PC-3 (cell line): ENCODE results near the gene ZNF697.

ENCODE experiments used
- EZH2 ChIP-seq: fragments of 300-600 bp; sonication (generic); IDR thresholded peaks from one replicate; pipeline ENCODE4 v1.6.1; 2017; ENCODE audit warnings: antibody characterized with exemption, mild to moderate bottlenecking, low read length; ENCODE audit not compliant: unreplicated experiment
- TF ChIP-seq, protein P1 (sequence below): fragments of 300-600 bp; sonication (generic); conservative IDR thresholded peaks from 2 replicates; pipeline ENCODE4 v1.5.1; 2017; ENCODE audit warnings: antibody characterized with exemption, low read depth, mild to moderate bottlenecking, low read length

DNA sequence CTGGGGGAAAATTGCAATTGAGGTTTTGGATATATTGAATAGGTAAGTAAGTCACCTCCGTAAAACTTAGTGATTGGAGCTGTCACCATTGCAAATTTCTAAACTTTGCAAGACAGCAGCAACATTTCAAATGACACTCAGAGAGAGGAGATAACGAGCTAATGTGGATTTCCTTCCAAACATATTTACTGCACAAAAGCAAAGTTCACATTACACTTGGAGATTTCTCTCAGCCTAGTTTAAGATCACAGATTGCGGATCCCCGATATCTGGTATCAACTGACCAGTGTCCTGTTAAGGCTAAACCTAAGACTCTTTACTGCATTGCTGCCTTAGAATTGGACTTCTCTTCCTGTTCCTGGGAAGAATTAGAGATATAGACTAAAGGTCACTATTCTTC, 47.5 kb downstream of the ZNF697 start:
- TF ChIP-seq, protein P1, sequence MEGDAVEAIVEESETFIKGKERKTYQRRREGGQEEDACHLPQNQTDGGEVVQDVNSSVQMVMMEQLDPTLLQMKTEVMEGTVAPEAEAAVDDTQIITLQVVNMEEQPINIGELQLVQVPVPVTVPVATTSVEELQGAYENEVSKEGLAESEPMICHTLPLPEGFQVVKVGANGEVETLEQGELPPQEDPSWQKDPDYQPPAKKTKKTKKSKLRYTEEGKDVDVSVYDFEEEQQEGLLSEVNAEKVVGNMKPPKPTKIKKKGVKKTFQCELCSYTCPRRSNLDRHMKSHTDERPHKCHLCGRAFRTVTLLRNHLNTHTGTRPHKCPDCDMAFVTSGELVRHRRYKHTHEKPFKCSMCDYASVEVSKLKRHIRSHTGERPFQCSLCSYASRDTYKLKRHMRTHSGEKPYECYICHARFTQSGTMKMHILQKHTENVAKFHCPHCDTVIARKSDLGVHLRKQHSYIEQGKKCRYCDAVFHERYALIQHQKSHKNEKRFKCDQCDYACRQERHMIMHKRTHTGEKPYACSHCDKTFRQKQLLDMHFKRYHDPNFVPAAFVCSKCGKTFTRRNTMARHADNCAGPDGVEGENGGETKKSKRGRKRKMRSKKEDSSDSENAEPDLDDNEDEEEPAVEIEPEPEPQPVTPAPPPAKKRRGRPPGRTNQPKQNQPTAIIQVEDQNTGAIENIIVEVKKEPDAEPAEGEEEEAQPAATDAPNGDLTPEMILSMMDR, result no peak
- TF ChIP-seq EZH2, result no peak
